ENCODE measurements around the gene TBX2.

Gene TBX2

GRCh38 chr17:61368832-61369450 lies 30.7 kb upstream of the TBX2 start:
- no peak for DNase-seq (ENCODE audit: low spot score)

- DNase-seq (ENCODE audit: low spot score): no peak
Observed at GRCh38 chr17:61369751-61370150, 29.9 kb upstream of the TBX2 start.

GRCh38 chr17:61371179-61371578 lies 28.5 kb upstream of the TBX2 start:
- DNase-seq (ENCODE audit: low spot score): no peak

GRCh38 chr17:61371606-61372005 lies 28.0 kb upstream of the TBX2 start:
- no peak for DNase-seq (ENCODE audit: low spot score)

GRCh38 chr17:61372436-61372835 lies 27.2 kb upstream of the TBX2 start:
- DNase-seq (ENCODE audit: low spot score): no peak

- no peak for DNase-seq (ENCODE audit: low spot score)
Observed at GRCh38 chr17:61376931-61377838, 22.5 kb upstream of the TBX2 start.

GRCh38 chr17:61378658-61379456 lies 20.8 kb upstream of the TBX2 start:
- no peak for DNase-seq (ENCODE audit: low spot score)

- DNase-seq (ENCODE audit: low spot score): no peak
Observed at GRCh38 chr17:61379457-61380216, 20.0 kb upstream of the TBX2 start.

GRCh38 chr17:61380217-61380835 lies 19.3 kb upstream of the TBX2 start:
- DNase-seq (ENCODE audit: low spot score): no peak

- DNase-seq (ENCODE audit: low spot score): no peak
Observed at GRCh38 chr17:61380836-61381525, 18.7 kb upstream of the TBX2 start.

GRCh38 chr17:61381537-61381936 lies 18.1 kb upstream of the TBX2 start:
- DNase-seq (ENCODE audit: low spot score): no peak

- no peak for DNase-seq (ENCODE audit: low spot score)
Observed at GRCh38 chr17:61382796-61383688, 16.6 kb upstream of the TBX2 start.

- no peak for DNase-seq (ENCODE audit: low spot score)
Observed at GRCh38 chr17:61383689-61384201, 15.9 kb upstream of the TBX2 start.

GRCh38 chr17:61384354-61384691 lies 15.3 kb upstream of the TBX2 start:
- no peak for DNase-seq (ENCODE audit: low spot score)

- DNase-seq (ENCODE audit: low spot score): no peak
Observed at GRCh38 chr17:61384692-61385576, 14.7 kb upstream of the TBX2 start.

- DNase-seq (ENCODE audit: low spot score): no peak
Observed at GRCh38 chr17:61385577-61386236, 13.9 kb upstream of the TBX2 start.

GRCh38 chr17:61386251-61386650 lies 13.4 kb upstream of the TBX2 start:
- DNase-seq (ENCODE audit: low spot score): no peak

GRCh38 chr17:61387011-61387410 lies 12.6 kb upstream of the TBX2 start:
- DNase-seq (ENCODE audit: low spot score): no peak

All from COLO829 (cell line).